CD4-positive, alpha-beta T cell (primary cell): ENCODE data around the gene SFMBT2. TPM values are rescaled to one million over a fixed set of nuclear protein-coding genes. Genes with fewer than 3 reads are reported as not detected.

ENCODE experiments used
- ATAC-seq: fragments of 200-7000 bp; cut with Tn5 transposase; one replicate; pipeline ENCODE4 v1.10.0; 2022; ENCODE audit warnings: mild to moderate bottlenecking; ENCODE audit not compliant: poor library complexity
- CTCF ChIA-PET: fragments of 350-600 bp; sonication (Branson Sonifier 250); formaldehyde crosslinking; loops from one replicate; lab custom pipeline; 2021; ENCODE audit warnings: antibody characterized with exemption, inconsistent platforms; lab: Charles Lee
- POLR2A ChIA-PET: fragments of 350-600 bp; sonication (Branson Sonifier 250); formaldehyde crosslinking; loops from one replicate; lab custom pipeline; 2021; ENCODE audit warnings: antibody characterized with exemption, inconsistent platforms; lab: Charles Lee
- DNase-seq, 14 experiments: peaks; one replicate each; pipeline ENCODE4 v3.0.0-alpha.2; 2013 to 2020; ENCODE audit warnings: mixed read lengths in 2 of 14
- H3K27ac ChIP-seq, 2 donors: one replicate each; pipeline versions ENCODE4 v1.5.1 to v1.7.0; 2013; ENCODE audit warnings: low read length in 2 of 2, low read depth in 1 of 2, mild to moderate bottlenecking in 1 of 2
- H3K27me3 ChIP-seq, 2 experiments: 1 replicate in 1 of 2; 2 replicates in 1 of 2; pipeline versions ENCODE4 v1.6.1 to v1.7.0; 2013; ENCODE audit warnings: low read length in 2 of 2, control low read depth in 1 of 2, mild to moderate bottlenecking in 1 of 2, moderate library complexity in 1 of 2; ENCODE audit not compliant: insufficient read depth in 2 of 2, control insufficient read depth in 1 of 2
- H3K36me3 ChIP-seq: one replicate; pipeline ENCODE4 v1.6.1; 2013; ENCODE audit warnings: low read length, control low read depth; ENCODE audit not compliant: insufficient read depth
- H3K4me1 ChIP-seq: one replicate; pipeline ENCODE4 v1.6.1; 2013; ENCODE audit warnings: low read length, control low read depth; ENCODE audit not compliant: insufficient read depth
- H3K4me3 ChIP-seq: one replicate; pipeline ENCODE4 v1.5.1; 2013; ENCODE audit warnings: mild to moderate bottlenecking, low read length, moderate library complexity
- H3K9me3 ChIP-seq, 2 experiments: 1 replicate in 1 of 2; 2 replicates in 1 of 2; pipeline versions ENCODE4 v1.6.1 to v1.7.0; 2013; ENCODE audit warnings: low read length in 2 of 2, mild to moderate bottlenecking in 2 of 2, control low read depth in 1 of 2, moderate library complexity in 1 of 2; ENCODE audit not compliant: control insufficient read depth in 1 of 2, insufficient read depth in 1 of 2
- H3K27ac Mint-ChIP-seq: one replicate; pipeline ENCODE4 v1.8.0; 2020; ENCODE audit warnings: mixed read lengths
- H3K27me3 Mint-ChIP-seq: one replicate; pipeline ENCODE4 v1.8.0; 2021; ENCODE audit warnings: mixed read lengths
- H3K36me3 Mint-ChIP-seq: one replicate; pipeline ENCODE4 v1.8.0; 2021; ENCODE audit warnings: low read depth, mixed read lengths
- H3K4me1 Mint-ChIP-seq: one replicate; pipeline ENCODE4 v1.8.0; 2021; ENCODE audit warnings: low read depth, mixed read lengths
- H3K4me3 Mint-ChIP-seq: one replicate; pipeline ENCODE4 v1.8.0; 2020; ENCODE audit warnings: mild to moderate bottlenecking, mixed read lengths
- H3K9me3 Mint-ChIP-seq: one replicate; pipeline ENCODE4 v1.8.0; 2020; ENCODE audit warnings: mixed read lengths
- intact Hi-C, 2 experiments: fragments of 100-400 bp; cut with DNase I in 1 of 2; cut with micrococcal nuclease in 1 of 2; formaldehyde crosslinking; loops; one replicate each; pipeline versions ENCODE4 v1.15.1 to v1.9.0; 2023 to 2025; cut with DNase I, micrococcal nuclease
- total RNA-seq, 174 experiments: library from RNA in 2 of 174; stranded (reverse) in 2 of 174; gene quantifications; one replicate each; pipeline ENCODE4 v1.2.3 and lab custom pipeline; 2021 to 2026
- TF ChIP-seq, protein P1 (sequence below): fragments of 200-600 bp; IDR thresholded peaks from one replicate; pipeline ENCODE4 v1.8.0; 2022; ENCODE audit warnings: antibody characterized with exemption, mild to moderate bottlenecking

The SFMBT2 gene
- total RNA-seq, 2 experiments from 2014 or later, result 41.0 to 42.0 TPM

GRCh38 chr10:7378602-7379403, 32.0 kb downstream of the SFMBT2 start:
- Mint-ChIP-seq H3K36me3 (peaks cover 92% of the 10 kb centered on the region), H3K4me1 (peaks cover 32% of the 10 kb centered on the region), H3K27ac (no peak overlapping the region), H3K4me3 (no peak overlapping the region), H3K27me3 (no peaks in the 10 kb centered on the region), H3K9me3 (no peaks in the 10 kb centered on the region)
- Histone ChIP-seq H3K36me3 (peaks cover 44% of the 10 kb centered on the region), H3K9me3 (no peaks in the 10 kb centered on the region), H3K4me1 (peaks cover 8% of the 10 kb centered on the region), H3K4me3 (no peak overlapping the region), H3K27ac (no peak overlapping the region), H3K27me3 (no peaks in the 10 kb centered on the region)
- intact Hi-C loops, result no loop called here
- ATAC-seq (no peak), DNase-seq (no peak)
- CTCF ChIA-PET, result no interaction called here
- TF ChIP-seq, protein P1, sequence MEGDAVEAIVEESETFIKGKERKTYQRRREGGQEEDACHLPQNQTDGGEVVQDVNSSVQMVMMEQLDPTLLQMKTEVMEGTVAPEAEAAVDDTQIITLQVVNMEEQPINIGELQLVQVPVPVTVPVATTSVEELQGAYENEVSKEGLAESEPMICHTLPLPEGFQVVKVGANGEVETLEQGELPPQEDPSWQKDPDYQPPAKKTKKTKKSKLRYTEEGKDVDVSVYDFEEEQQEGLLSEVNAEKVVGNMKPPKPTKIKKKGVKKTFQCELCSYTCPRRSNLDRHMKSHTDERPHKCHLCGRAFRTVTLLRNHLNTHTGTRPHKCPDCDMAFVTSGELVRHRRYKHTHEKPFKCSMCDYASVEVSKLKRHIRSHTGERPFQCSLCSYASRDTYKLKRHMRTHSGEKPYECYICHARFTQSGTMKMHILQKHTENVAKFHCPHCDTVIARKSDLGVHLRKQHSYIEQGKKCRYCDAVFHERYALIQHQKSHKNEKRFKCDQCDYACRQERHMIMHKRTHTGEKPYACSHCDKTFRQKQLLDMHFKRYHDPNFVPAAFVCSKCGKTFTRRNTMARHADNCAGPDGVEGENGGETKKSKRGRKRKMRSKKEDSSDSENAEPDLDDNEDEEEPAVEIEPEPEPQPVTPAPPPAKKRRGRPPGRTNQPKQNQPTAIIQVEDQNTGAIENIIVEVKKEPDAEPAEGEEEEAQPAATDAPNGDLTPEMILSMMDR, result no peak
- POLR2A ChIA-PET, result no interaction called here

DNA sequence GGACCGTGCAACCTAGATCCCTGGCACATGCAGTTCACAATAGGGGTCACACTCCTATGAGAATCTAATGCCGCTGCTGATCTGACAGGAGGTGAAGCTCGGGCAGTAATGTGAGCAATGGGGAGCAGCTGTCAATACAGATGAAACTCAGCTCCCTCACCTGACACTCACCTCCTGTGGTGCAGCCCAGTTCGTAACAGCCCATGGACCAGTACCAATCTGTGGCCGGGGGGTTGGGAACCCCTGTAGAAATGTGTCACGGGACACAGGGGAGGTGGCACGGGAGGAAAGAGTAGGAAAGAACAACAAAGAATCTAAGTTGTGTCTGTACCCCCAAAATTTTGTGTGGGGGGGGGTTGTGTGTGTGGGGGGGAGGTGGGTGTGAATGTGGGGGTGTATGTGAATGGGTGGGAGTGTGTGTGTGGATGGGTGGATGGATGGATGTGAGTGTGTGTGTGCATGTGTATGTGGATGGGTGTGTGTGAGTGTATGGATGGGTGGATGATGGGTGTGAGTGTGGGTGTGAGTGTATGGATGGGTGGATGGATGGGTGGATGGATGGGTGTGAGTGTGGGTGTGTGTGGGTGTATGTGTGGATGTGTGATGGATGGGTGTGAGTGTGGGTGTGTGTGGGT, 33.1 kb downstream of the SFMBT2 start:
- H3K9me3 Mint-ChIP-seq, result no peaks in the 10 kb centered on the region
- no peak for DNase-seq
- Histone ChIP-seq H3K4me3 (no peak overlapping the region), H3K9me3 (no peaks in the 10 kb centered on the region), H3K27me3 (no peaks in the 10 kb centered on the region), H3K36me3 (peaks cover 55% of the 10 kb centered on the region), H3K4me1 (peaks cover 3% of the 10 kb centered on the region), H3K27ac (no peak overlapping the region)
- intact Hi-C loops, result no loop called here
- no peaks in the 10 kb centered on the region for H3K27me3 Mint-ChIP-seq
- H3K27ac Mint-ChIP-seq, result no peak overlapping the region
- peaks cover 93% of the 10 kb centered on the region for H3K36me3 Mint-ChIP-seq
- ATAC-seq, result no peak
- CTCF ChIA-PET, result no interaction called here
- TF ChIP-seq, protein P1, result no peak
- POLR2A ChIA-PET, result no interaction called here
- no peak overlapping the region for H3K4me3 Mint-ChIP-seq
- peaks cover 22% of the 10 kb centered on the region for H3K4me1 Mint-ChIP-seq

GRCh38 chr10:7374795-7375194, 36.0 kb downstream of the SFMBT2 start:
- H3K36me3 Mint-ChIP-seq, result peaks cover 96% of the 10 kb centered on the region
- H3K4me1 Mint-ChIP-seq, result peaks cover 6% of the 10 kb centered on the region
- DNase-seq, result no peak
- Histone ChIP-seq H3K4me3 (no peak overlapping the region), H3K27me3 (no peaks in the 10 kb centered on the region), H3K4me1 (no peaks in the 10 kb centered on the region), H3K36me3 (peaks cover 59% of the 10 kb centered on the region), H3K27ac (no peak overlapping the region), H3K9me3 (no peaks in the 10 kb centered on the region)
- no peak overlapping the region for H3K4me3 Mint-ChIP-seq
- H3K9me3 Mint-ChIP-seq, result no peaks in the 10 kb centered on the region
- intact Hi-C loops, result no loop called here
- no peak overlapping the region for H3K27ac Mint-ChIP-seq
- no peak for ATAC-seq
- TF ChIP-seq, protein P1, result no peak
- CTCF ChIA-PET, result no interaction called here
- no peaks in the 10 kb centered on the region for H3K27me3 Mint-ChIP-seq
- POLR2A ChIA-PET, result interaction anchor here (0.7 kb wide), 2 partner anchors 9 to 14 kb away, joined by 3 read pairs; no protein-coding TSS in a partner anchor
